HS-27A (cell line): ENCODE data around the gene FZD7.

Source experiments
- DNase-seq: peaks from one replicate; pipeline ENCODE4 v3.0.0-alpha.2; 2012; ENCODE audit warnings: low read depth, missing footprints

FZD7 gene

DNA sequence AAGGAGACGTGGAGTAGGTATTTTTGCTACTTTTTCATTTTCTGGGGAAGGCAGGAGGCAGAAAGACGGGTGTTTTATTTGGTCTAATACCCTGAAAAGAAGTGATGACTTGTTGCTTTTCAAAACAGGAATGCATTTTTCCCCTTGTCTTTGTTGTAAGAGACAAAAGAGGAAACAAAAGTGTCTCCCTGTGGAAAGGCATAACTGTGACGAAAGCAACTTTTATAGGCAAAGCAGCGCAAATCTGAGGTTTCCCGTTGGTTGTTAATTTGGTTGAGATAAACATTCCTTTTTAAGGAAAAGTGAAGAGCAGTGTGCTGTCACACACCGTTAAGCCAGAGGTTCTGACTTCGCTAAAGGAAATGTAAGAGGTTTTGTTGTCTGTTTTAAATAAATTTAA is 3.4 kb downstream of the FZD7 start:
- DNase-seq, result no peak

DNA sequence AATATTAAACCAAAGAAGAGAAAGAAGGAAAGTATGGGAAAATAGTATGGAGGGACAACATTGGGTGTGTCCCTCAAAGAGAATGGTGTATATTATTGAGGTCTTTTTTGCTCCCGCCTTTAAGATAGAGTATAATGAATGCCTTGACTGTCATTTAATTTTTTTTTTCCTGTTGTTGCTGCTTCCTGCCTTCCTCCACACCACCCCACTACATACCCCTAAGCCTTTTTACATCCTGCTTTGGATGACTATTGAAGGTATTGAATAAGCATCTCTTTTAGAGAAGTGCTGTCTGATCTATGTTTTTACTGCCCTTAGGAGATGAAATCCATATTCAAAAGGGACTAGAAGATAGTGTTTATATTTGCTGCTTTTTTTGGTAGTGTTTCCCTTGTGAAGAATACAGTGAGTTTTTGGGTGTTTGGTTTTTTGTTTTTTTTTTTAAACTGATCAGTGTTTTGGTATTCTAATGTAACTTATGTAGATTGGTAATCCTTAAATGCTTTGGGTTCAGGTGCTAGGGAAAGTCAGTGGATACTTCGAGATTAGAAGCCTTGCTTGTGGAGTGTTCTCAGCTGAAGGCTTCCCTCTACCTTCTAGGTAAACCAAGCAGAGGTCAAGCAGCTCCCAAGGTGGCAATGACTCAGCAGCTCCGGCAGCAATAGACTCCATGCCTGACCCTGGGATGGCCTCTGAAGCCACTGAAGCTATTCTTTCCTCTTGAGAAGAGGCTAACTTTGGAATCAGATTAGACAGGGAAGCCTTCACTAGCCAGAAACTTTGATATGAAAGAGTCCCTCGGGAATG is 5.0 kb downstream of the FZD7 start:
- DNase-seq, result no peak

DNA sequence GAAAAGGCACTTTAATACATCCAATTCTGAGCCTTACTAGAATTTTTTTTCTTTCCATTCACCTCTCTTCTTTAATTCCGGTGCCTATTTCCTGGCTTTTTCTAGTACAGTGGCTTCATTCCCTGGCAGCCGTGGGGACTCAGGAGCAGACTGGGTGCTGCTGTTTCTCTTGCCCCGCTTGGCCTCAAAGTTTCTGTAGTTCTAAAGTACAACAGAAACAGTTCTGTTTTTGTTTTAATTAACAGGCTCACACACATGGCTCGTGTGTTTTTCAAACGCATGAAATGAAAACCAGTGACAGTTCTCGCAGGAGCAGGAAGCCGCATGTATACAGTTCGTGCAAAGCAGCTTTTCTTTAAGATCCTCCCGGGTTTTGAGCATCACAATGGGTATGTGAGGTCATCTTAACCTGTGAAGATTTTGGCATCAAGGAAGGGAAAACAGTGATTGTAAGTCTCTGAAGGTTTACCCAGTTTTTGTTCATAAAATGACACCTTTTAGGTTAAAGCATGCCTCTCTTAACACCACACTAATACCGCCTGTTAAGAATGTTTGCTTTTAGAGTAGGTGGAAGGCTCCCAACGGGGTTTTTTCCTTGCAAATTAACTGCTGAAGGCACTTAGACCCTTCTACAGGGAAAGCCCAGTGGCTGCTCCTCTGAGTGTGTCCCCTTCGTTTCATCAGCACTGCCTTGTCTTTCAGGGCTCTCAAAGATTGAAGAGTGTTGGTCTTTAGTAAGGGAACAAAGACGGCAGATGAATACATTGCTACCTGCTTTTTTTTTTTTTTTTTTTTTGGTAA is 5.8 kb downstream of the FZD7 start:
- no peak for DNase-seq

DNA sequence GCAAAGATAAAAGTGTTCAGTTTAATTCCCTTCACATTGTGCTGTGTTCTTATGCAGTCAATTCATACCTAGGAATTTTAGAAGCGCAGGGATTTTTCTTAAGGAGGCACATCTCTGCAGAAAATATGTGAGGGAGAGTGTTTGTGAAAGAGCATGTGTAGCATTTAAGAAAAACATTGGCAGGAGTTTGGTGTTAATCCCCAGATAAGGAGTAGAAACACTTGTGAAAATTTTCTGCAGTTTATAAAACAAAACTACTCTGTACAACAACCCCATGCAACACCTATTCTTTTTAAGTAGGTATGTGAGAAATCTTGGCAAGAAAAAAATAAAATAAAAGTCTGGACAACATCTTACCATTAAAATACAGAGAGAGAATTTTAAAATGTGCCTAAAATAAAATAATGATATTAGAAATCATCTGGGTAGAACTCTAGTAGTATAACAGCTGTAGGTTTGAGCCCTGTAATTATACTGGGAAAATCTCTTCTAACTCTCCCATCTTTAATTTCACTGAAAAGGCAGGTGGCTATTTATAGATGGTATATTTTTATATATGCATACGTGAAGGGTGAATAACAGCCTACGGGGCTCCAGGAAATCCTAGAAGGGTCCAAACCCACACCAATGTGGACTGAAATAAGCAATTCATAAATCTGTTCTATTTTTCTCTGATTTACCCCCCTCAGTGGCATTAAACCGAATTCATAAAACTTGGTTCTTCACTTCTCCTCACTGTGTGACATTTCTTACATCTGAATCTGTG is 6.6 kb downstream of the FZD7 start:
- DNase-seq, result no peak

DNA sequence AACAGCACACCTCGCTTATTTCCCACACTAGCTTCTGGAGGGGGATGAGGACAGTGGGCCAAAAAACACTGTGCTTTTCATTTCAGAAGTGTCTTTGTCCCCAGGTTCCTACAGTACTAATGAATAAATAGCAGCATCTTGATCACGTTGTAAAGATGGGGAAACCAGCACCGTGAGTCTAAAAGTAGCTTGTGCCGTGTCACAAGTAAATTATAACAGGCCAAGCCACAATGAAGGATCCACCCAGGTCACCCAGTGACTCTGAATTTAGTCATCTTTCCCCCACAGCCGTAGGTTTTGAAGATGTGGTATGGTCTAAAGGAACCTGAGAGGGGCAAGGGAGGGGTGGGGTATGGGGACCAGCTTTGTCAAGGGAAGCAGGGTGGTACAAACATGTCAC is 8.8 kb downstream of the FZD7 start:
- DNase-seq, result no peak

DNA sequence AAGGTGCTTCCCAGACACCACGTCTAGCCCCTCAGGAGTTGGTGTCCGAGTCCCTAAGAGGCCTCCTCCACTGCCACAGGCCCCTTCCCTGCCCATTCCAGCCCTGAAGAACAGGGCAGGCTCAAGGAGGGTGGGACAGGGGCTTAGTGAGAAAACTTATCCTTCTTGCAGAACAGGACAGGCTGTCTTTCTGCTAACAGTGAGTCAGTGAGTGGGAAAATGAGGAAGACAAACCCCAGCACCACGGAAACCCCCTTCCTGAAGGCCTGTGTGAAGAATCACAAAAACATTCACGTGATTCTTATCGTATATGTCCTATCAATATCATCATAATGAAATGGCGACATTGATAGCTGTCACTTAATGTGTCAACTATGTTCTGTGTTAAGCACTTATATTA is 9.8 kb downstream of the FZD7 start:
- DNase-seq, result no peak

DNA sequence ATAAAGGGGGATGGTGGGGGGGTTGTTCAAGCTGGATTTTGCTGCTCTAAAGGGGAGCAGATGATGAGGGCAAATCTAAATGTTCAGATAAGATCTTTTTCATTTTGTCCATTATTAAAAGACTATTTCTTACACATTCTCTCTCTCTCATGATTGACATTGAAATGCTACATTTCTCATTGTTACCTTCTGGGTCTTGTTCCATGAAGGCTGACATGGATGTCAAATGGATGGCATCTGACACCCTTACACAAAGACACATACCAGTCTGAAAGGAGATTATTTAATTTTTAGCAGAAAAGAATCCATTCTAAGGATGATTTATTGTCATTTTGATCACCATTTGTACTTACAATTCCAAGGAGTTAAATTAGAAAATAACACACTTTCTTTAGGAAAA is 11.1 kb downstream of the FZD7 start:
- DNase-seq, result no peak

DNA sequence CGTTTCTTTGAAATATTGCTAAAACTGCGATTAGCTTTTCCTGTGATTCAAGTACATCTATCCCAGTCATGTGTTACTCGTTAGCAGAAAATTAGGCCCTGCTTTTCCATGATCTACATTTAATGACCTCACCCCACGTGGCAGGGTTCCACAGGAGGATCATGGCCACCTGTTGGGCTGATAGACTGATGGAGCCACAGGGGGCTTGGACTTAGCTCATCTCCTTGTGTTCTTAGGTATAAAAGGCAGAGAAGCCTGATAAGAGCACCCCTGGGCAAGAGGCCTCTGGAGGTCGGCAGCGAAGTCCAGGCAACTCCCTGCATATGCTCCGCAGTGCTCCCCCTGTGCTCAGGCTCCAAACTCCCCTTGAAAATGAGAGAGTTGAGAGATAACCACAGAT is 12.9 kb downstream of the FZD7 start:
- no peak for DNase-seq

DNA sequence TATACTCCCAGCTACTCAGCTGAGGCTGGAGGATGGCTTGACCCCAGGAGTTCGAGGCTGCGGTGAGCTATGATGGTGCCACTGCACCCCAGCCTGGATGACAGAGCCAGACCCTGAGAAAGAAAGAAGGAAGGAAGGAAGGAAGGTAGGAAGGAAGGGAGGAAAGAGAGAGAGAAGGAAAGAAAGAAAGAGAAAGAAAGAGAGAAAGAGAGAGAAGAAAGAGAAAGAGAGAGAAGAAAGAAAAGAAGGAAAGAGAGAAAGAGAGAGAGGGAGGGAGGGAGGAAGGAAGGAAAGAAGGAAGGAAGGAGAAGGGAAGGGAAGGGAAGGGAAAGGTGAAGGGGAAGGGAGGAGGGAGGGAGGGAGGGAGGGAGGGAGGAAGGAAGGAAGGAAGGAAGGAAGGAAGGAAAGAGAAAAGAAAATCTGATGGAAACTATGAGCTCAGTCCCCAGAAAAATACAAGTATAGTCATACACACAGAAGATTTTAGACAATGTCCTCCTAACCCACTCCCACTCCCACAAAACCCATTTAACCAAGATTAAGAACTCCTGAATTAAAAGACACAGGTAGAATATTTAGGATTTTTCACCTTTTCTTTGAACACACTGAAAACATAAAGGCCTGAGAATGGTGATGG is 15.6 kb downstream of the FZD7 start:
- no peak for DNase-seq

DNA sequence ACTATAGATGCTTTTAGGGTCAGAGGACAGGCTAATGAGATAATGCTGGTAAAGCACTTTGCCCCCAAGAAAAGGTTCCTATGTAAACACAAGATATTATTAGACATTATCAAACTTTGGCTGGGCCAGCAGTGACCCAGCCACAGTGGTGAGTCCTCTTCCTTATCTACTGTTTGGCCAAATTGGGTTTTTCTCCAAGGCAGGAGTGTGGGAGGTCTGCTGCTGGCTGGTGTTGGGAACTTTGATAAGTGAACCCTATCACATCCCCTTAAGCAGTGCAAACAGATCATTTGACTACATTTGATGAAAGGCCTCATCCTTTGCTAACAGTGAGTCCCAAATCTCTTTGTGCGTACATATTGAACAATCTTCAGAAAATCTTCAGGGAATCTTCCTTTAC is 16.2 kb downstream of the FZD7 start:
- no peak for DNase-seq

DNA sequence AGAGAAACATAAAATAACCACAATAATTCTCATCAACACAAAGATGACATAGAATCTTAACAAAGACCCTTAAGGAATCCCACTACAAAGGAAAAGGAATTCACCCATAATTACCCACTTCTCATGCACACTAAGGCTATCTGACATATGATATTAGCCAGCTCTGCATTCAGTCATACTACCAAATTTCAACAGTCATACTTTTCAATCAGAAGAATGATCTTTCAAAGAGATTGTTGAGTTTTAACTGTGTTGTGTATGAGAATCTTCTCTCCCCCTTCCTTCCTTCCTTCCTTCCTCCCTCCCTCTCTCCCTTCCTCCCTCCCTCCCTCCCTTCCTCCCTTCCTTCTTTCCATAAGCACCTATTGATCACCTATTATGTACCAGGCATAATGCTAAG is 17.0 kb downstream of the FZD7 start:
- no peak for DNase-seq

DNA sequence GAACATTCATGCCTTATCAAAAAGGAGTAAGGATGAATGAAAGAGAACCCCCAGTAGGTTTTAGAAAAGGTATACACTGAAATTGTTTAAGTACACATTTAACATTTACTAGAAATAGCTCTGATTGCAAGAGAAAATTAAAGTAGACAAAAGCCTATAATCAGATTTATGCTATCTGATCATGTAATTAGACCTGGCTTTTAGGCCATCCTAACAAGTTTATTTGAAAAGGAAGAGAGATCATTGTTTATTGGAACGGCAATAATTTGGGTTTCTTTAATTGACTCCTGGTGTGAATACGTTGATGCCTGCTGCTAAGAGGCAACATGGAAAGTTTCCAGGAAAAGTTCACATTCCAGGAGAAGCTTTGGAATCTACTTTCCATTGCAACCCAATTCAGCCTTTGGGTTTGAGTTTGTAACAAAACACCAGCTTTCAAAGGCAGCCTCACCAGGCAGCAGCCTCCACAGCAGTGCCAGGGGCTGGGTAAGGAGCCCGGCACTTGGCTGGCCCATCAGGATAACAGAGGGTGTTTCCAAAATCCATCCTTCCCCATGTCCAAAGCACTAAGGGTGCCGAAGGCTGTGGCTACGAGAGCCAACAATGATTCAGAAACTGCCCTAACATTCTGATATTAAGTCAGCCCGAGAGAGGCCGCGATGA is 18.0 kb downstream of the FZD7 start:
- no peak for DNase-seq

DNA sequence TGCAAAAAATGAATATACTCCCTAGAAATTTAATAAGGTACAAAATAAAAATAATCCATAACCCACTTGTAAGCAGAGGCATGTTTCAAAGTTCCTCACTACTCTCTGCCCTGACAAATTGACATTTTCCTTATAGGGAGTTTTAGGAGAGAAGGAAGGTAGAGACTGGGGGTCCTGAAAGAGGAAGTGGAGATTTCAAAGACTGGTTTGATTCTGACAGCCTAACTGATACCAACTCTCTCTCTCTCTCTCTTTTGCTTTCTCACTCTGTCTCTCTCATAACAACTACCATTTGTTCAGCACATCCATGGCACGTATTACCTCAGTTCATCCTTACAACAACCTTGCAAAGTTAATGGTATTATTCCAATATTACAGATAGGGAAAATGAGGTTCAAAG is 18.6 kb downstream of the FZD7 start:
- no peak for DNase-seq

DNA sequence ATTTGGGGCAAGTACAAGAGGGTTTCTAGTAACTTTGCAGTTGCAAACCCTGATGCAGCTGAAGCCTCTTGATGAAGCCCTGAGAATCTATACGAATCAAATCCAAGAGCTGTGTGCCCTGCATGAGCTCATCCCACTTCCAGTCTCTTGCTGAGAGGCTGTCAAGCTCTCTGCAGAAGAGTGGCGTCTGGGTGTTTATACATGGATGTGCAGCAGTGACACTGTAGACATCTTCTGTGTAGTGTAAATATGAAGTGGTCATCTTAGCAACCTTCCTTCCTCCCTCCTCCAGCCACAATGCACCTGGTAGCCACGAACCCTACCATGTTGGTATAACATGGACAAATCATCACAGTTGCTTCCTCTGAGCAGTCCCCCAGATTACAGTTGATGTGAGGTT is 21.0 kb downstream of the FZD7 start:
- no peak for DNase-seq

DNA sequence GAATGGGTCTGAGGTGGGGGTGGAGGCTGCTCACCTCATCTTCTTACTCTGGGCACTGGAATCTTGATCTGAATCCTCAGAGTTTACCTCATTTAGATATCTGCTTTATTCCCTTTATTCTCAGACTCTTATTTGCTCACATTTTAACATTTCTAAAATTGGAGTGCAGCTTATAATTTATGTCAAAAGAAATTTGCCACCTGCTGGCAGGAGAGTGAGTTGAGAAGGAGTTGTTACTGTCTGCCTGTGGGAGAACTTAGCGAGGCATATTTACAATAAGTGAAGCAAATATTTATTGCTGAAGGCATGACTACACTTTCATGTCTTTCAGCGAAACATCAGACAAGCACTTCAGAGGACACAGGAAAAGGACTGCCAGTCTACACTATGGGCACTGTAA is 23.0 kb downstream of the FZD7 start:
- no peak for DNase-seq

DNA sequence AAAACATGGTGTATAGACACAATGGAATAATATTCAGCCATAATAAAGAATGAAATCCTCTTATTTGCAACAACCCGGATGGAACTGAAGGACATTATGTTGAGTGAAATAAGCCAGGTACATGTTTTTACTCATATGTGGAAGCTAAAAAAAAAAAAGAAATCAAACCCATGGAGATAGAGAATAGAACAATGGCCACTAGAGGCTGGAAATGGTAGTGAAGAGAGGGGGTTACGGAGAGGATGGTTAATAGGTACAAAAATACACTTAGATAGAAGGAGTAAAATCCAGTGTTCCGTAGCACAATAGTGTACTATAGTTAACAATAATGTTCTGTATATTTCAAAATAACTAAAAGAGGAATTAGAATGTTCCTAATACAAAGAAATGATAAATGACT is 26.6 kb downstream of the FZD7 start:
- DNase-seq, result no peak

DNA sequence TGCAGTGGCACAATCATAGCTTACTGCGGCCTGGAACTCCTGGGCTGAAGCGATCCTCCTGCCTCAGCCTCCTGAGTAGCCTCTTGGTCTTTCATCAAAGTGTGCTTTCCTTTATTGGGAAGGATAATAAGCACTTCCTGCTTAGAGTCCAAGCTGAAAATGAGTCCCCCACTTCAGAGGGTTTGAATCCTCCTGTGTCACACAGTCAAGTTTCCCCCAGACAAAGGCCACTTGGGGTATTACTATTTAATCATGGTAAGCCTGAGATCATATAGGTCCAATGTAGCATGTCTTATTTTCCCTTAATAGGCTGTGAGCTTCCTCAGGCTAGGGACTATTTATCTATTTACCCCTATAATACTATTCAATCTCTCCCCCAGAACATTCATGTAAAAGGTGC is 28.0 kb downstream of the FZD7 start:
- DNase-seq, result no peak

DNA sequence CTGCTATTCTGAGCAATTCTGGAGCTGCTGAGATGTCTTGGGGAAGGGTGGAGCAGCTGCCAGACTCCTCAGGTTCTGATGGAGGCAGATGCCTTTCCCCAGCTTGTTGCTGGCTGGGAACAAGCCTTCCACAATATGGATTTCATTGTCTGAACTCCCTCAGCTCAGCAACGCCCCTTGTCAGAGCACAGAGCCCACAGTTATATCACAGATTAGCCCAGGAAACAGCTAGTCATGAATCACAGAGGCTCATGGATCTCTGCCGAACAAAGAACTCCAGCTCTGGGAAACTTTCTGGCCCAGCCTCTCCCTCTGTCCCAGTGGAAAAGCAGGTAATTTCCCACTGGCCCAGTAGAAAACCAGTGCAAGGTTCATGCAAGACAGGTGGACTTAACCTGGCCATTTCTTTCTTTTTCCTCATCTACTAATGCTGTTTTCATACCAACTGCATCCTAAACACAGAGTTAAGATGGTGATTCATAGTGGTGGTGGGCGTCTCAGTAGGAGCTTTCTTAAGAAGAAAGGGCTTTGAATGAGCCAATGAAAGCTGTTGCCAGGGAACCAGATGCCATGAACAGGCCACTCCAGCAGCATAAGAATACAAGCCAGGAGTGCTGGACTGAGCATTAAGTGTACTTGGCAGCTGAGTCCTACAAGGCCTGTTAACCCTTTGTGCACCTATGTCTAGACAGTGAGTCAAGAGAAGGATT is 30.7 kb downstream of the FZD7 start:
- DNase-seq, result no peak

DNA sequence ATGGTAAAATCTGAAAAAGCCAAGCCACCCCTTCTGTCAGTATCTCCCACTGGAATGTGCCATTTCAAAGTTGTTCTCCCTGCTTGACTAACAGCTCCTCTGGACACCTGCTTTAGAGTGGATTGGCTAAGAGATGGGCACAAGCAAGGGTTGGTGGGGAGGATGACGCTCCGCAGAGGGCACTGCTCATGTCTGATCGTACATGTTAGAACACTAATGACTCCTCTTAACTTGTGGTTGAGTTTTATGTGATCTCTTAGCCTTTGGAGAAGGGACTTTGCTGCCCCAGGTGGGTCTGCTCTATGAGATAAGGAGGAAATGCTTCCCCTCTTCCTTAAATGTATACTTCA is 31.2 kb downstream of the FZD7 start:
- no peak for DNase-seq

DNA sequence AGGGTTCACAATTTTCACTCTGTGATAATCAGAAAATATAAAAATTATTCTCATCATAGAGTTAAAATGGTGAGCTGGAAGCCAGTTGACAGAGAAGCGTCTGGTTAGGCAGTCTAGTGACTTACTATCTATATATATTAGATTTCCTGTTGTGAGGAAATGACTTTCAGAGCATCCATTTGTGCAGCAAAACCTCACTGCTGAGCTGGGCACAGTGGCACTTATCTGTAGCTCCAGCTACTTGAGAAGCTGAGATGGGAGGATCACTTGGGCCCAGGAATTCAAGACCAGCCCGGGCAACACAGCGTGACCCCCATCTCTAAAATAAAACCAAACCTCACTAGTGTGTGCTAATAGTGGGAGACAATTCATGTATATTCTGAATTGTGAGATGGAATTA is 32.2 kb downstream of the FZD7 start:
- no peak for DNase-seq

DNA sequence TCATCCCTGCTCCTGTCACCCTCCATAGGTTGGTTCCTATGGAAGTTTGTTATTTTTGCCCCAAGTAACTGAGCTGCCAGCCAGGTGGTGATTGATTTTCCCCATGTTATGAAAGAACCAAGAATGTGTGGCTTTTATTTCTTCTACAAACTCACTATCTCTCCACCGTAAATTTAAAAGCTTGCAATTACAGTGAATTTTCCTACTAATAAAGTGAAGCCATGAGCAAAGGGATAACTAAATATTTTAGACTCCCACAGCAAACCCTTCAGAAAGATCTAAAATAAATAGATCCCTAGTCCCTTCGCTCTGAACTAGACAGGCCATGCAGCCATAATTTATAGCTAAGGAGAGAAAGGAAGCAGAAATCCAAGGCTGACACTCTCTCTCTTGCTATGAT is 33.2 kb downstream of the FZD7 start:
- no peak for DNase-seq
